ENCODE results near the gene PRSS27.

Gene PRSS27

GRCh38 chr16:2737238-2737605, 17.2 kb upstream of the PRSS27 start:
- CTCF ChIA-PET = no interaction called here
- no peak overlapping the region for H3K4me3 ChIP-seq (ENCODE audit: low read depth, low read length)
- POLR2A ChIA-PET = no interaction called here
- TF ChIP-seq CTCF (IDR thresholded peaks at IDR 0.05; ENCODE audit: insufficient read depth, low read length, missing control alignments) = no peak
- no peak for DNase-seq (ENCODE audit: low read depth, low spot score)

GRCh38 chr16:2736476-2737237, 16.6 kb upstream of the PRSS27 start:
- CTCF ChIA-PET = no interaction called here
- TF ChIP-seq CTCF (IDR thresholded peaks at IDR 0.05; ENCODE audit: insufficient read depth, low read length, missing control alignments) = no peak
- no peak for DNase-seq (ENCODE audit: low read depth, low spot score)
- POLR2A ChIA-PET = no interaction called here
- H3K4me3 ChIP-seq (ENCODE audit: low read depth, low read length) = no peak overlapping the region

- ChIA-PET POLR2A (no interaction called here), CTCF (no interaction called here)
Measured at GRCh38 chr16:2734844-2735515, 15.0 kb upstream of the PRSS27 start.

GRCh38 chr16:2728034-2728433, 8.0 kb upstream of the PRSS27 start:
- H3K4me3 ChIP-seq (ENCODE audit: low read depth, low read length) = no peak overlapping the region
- ChIA-PET POLR2A (no interaction called here), CTCF (interaction anchor here (1.1 to 1.7 kb wide), 3 partner anchors 8 to 96 kb away, joined by 3 to 4 read pairs (median 3); partner anchors contain the start of gene PRSS27)
- no peak for TF ChIP-seq CTCF (IDR thresholded peaks at IDR 0.05; ENCODE audit: insufficient read depth, low read length, missing control alignments)
- DNase-seq (ENCODE audit: low read depth, low spot score) = no peak

More at GRCh38 chr16:2734844-2735515, 15.0 kb upstream of the PRSS27 start:
- no peak for TF ChIP-seq CTCF (IDR thresholded peaks at IDR 0.05; ENCODE audit: insufficient read depth, low read length, missing control alignments)
- DNase-seq (ENCODE audit: low read depth, low spot score) = no peak
- H3K4me3 ChIP-seq (ENCODE audit: low read depth, low read length) = no peak overlapping the region

GRCh38 chr16:2726923-2727322, 6.9 kb upstream of the PRSS27 start:
- CTCF ChIA-PET = no interaction called here
- POLR2A ChIA-PET = no interaction called here
- no peak for TF ChIP-seq CTCF (IDR thresholded peaks at IDR 0.05; ENCODE audit: insufficient read depth, low read length, missing control alignments)

GRCh38 chr16:2724816-2725348, 4.9 kb upstream of the PRSS27 start:
- ChIA-PET POLR2A (no interaction called here), CTCF (interaction anchor here (1.0 kb wide), 1 partner anchor 14 kb away, joined by 3 read pairs; no protein-coding TSS in a partner anchor)
- DNase-seq (ENCODE audit: low read depth, low spot score) = no peak
- no peak overlapping the region for H3K4me3 ChIP-seq (ENCODE audit: low read depth, low read length)
- TF ChIP-seq CTCF (IDR thresholded peaks at IDR 0.05; ENCODE audit: insufficient read depth, low read length, missing control alignments) = no peak

More at GRCh38 chr16:2726923-2727322, 6.9 kb upstream of the PRSS27 start:
- no peak overlapping the region for H3K4me3 ChIP-seq (ENCODE audit: low read depth, low read length)
- no peak for DNase-seq (ENCODE audit: low read depth, low spot score)

All from AG04449 (cell line).